Fibroblast of peridontal ligament (primary cell): ENCODE results near the gene WDR18.

Source experiments
- DNase-seq: peaks from one replicate; pipeline ENCODE4 v3.0.0-alpha.2; 2010; ENCODE audit errors: extremely low read depth

Gene WDR18

DNA sequence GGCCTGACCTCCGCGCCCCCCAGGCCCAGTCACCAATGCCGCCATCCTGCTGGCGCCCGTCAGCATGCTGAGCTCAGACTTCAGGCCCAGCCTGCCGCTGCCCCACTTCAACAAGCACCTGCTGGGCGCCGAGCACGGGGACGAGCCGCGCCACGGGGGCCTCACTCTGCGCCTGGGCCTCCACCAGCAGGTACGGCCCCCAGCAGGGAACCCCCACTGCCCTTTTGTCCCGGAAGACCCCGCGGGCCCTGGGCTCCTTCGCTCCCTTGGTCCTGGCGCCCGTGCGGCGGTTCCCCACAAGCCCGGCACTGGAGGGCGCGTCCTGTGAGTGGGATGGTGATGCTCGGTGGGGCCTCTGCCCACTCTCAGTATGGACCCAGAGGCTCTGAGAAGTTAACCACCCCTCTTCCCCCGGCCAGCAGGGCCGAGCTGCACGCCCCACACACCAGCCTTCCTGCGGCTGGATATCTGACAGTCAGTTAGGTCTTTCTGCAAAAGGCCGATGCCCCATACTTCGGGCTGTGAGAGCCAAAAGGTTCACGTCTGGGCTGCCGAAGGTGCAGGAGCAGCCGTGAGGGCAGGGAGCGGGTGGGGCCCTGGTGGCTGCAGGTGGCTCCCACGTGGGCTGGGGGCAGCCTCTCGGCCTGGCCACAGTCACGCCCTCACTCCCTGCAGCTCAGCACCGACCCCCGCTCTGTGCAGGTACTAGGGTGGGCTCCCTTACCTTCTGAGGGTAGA, 8.0 kb downstream of the WDR18 start:
- no peak for DNase-seq

DNA sequence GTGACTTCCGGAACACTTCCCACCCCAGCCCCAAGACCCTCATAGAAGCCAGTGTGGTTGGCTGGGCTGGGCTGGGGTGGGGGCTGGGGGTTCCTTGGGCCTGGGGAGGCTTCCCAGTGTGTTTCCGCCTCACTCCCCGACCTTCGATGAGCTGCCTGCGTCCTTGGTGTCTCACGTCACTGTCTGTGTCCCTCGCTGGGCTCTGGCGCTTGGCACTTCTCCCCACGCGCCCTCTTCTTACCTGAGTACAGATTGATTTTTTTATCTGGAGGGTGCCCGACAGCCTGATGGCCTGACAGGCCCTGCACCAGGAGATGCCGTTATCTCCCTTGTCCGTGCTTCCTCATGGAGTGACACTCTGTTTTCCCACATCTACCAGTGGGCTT, 8.5 kb downstream of the WDR18 start:
- DNase-seq = no peak

DNA sequence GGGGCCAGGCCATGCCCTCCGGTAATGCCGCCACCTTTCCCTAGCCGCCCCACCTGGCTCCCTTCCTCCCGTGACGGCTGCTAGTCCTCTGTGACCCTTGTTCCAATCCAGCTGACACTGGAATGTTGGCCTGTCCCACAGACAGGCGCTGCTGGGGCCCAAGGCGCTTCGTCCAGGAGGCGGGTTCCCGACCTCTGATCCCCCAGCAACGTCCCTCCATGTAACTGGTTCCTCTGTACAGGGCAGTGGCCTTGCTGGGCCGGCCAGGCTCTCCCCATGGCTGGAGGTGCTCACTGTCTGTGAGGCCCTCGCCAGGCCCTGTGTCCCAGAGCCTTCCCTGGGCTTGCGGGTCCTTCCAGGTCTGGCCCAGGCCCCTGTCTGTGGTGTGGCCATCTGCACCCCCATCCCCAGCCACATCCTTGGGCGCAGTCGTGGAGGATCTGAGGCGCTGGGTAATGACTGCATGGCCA, 9.3 kb downstream of the WDR18 start:
- DNase-seq = no peak

DNA sequence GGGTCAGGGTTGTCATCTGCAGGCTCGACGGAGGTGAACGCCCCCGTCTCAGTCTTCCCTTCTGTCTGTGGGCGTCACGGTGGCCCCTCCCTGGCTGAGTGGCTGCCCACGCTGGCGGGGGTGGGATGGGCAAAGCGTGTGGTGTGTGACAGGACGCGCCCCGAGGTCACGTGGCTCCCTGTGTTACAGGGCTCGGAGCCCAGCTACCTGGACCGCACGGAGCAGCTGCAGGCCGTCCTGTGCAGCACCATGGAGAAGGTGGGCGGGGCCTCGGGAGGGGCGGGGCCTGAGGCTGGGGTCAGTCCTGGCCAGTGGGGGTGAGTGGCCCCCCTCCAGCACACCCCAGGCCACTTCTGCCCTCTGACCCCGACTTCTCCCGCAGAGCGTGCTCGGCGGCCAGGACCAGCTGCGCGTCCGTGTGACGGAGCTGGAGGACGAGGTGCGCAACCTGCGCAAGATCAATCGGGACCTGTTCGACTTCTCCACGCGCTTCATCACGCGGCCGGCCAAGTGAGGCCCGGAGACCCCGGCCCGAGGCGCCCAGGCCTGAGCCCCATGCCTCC, 9.8 kb downstream of the WDR18 start:
- no peak for DNase-seq

DNA sequence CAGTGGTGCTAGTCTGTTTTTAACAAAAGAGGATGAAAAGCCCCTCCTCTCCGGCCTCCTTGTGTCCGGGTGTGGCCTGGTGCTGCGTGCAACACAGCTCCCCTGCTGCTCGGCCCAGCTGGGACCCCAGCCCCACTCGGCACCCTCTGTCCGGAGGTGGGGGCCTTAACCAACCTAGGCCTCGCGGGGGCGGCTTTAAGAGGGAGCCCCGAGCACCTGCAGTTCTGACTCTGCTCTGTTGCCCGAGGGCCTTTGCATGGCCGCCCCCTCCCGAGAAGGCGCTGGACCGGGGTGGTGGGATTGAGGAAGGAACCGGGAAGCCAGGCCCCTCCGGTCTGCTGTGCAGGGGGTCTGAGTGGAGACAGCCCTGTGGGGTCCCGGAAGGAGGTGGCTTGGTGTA, 10.4 kb downstream of the WDR18 start:
- no peak for DNase-seq

DNA sequence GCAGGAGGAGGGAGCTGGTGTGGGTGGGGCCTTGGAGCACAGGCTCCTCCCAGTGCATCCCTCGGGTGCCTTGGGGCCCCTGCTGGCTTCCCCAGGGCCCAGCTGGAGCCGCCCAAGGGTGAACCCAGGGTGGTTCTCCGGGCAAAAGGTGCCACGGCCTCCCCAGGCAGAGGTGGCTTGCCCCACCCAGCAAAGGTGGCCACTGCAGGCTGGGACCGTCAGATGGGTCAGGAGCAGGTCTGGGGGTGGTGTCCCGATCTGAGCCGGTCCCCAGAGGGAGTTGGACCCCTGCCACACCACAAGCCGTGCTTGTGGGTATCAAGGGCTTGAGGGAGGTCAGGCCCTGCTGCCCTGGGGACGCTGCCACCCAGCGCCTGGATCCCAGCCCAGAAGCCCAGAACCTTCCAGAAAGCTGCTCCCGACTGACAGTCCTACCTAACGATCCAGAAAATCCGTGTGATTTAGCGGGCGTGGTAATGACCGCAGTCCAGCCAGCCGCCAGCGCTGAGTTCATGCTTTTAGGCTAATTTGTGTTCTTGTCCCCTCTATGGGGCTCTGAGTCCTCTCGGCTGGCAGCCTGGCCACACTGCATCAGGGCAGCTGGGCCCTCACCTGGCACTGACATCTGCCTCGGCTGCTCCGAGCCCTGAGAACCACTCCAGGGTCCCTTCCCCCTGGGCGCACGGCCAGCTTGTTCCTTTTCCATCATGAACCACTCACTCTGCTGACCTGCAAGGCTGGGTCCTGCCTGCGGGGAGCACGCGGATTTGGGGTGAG, 11.1 kb downstream of the WDR18 start:
- DNase-seq = no peak

DNA sequence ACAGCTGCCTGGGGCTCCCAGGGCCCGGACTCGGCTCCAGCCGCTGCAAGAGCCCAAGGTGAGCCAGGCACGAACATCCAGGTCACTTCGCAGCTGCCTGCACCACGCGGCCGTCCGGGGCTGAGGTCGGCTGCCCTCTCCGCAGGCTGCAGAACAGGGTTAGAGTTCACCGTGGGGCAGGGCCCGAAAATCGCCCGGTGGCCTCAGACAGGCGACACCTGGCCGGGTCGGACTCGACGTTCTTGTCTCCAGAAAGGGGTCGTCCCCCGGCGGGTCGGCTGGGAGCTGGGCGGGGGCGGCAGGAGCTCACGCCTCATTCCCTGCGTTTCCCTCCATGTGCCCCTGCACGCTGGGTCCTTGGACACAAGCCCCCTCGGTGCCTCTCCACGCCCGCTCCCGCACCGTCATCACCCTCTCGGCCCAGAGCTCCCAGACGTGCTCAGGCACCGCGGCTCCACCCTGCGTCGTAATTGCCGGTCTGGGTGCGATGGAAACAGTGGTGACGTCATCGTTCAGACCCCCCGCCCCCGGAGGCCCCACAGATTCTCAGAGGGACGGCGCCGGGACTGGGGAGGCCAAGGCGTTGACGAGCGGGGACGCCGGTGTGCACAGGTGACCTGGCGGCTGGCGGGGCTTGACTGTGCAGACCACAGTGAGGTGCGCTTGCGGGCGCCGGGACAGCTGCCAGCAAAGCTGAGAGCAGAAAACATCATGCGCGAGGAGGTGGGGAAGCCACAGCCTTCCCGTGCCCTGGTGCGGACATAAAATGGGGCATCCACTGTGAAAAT, 12.1 kb downstream of the WDR18 start:
- no peak for DNase-seq

DNA sequence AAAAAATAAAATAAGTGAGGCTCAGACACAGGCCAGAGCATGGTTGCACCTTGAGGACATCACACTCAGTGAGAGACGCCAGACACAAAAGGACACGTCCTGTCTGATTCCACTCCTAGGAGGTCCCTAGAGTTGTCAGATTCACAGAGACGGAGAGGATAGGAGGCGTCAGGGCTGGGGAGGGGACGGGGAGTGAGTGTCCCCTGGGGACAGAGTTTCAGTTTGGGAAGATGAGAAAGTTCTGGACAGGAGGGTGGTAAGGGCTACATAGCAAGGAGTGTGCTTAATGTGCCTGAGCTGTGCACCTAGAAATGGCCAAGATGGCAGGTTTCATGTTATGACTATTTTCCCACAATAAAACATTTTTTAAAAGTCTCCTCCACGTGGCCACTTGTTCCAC, 13.9 kb downstream of the WDR18 start:
- no peak for DNase-seq

DNA sequence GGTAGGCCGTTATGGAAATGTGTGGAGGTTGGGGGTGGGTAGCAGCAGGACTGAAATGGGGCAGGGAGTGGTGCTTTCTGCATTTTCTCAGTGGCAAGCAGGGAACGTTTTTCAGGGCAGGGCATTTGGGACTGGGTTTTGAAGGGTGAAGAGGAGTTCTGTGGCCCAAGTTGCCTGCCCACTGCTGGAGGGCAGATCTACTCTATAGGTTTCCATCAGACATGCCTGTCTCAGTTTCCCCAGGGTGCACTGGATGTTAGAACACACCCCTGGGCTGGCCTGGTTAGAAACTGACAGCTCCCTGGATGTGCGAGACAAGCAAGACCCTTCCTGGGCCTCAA, 15.2 kb downstream of the WDR18 start:
- no peak for DNase-seq

DNA sequence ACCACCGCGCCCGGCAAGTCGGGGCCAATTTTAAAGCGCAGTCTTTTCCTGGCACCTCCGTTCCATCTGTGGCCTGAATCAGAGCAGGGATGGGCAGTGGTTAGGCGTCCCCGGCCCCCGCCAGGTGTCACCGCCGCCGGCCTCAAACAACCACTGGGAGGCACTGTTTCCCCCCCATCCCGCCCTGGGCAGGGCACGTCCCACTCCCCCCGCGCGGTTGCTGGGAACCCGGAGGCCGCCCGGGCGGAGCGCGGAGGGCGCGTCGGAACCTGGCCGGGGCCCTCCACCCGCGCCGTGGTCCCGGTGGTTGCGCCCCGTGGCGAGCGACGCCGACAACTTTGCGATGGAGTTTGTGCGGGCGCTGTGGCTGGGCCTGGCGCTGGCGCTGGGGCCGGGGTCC, 15.9 kb downstream of the WDR18 start, which contains the start of gene GRIN3B:
GRIN3B (plus strand) TSS at position 325 of the 400 bp plus-strand sequence; CDS start at position 344, 19 bp downstream.
- DNase-seq = peak; percentile 27

DNA sequence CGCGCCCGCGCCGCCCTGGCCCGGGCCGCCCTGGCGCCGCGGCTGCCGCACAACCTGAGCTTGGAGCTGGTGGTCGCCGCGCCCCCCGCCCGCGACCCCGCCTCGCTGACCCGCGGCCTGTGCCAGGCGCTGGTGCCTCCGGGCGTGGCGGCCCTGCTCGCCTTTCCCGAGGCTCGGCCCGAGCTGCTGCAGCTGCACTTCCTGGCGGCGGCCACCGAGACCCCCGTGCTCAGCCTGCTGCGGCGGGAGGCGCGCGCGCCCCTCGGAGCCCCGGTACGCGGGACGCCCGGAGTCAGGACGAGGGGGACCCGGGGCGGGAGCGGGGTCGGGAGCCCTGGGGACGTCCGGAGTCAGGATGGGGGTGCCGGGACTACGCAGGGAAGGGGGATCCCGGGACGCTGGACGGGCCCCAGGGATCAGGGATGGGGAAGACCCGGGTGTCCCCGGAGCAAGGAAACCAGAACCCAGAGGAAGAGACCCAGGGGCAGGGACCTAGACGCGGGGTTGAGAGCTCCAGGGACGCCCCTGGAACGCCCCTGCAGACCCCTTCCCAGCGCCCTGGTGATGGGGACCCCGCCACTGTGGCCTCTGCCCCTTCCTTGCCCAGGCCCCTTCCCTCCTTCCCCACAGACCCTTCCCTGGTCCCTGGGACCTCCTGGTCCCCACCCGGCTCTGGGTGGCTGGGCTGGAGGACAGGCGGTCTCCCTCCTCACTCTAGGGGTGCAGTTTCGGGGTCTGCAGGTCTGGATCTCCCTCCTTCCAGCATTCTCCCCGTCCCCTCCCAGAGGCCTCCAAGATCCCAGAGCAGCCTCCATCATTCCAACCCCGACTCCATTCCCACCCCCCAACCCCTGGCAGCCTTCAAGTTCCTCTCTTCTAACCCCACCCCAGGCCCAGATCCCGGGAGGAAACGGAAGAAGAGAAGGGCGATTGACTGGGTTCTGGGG, 16.7 kb downstream of the WDR18 start:
- no peak for DNase-seq

DNA sequence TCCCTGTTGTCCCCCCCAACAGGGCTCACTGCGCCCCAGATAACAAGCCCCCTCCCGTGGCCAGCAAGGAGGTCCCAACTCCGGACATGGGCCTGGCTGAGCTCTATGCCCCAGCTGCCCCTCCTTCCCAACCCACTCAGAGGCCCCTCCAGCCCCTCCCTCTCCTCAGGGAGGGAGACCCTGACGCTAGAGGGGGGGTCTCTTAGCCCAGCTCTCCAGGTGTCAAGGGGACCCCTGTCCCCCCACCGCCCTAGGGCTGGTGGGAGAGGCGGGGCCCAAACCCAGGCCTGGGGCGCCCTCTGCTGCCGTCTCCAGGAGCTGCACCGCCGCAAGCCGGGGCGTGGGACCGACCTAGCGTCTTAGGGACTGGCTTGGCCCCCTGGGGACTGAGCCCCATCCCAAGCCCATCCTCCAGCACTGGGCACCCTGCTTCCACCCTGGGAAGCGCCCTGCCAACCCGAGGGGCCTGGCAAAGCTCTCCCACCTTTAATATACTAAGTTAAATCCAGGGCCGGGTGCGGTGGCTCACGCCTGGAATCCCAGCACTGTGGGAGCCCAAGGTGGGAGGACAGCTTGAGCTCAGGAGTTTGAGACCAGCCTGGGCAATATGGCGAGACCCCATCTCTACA, 17.5 kb downstream of the WDR18 start:
- DNase-seq = no peak

DNA sequence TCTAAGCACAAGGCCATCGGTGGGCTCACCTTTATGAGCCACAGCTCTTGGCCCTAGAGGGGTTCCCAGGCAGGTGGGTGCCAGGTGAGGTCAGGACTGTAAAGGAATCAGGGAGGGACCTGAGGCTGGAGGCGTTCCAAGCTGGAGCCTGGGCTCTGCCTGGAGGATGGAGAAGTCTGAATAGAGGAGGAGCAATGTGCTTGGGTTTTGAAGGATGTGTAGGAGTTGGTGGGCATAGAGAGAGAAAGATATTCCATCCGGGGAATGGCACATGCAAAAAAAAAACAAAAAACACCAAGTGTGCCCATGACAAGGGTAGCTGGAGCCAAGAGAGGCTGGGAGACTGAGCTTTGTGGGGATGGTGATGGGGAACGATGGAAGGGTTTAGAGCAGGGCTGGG, 18.5 kb downstream of the WDR18 start:
- no peak for DNase-seq

DNA sequence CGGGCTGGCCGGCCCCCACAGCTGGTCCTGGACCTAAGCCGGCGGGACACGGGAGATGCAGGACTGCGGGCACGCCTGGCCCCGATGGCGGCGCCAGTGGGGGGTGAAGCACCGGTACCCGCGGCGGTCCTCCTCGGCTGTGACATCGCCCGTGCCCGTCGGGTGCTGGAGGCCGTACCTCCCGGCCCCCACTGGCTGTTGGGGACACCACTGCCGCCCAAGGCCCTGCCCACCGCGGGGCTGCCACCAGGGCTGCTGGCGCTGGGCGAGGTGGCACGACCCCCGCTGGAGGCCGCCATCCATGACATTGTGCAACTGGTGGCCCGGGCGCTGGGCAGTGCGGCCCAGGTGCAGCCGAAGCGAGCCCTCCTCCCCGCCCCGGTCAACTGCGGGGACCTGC, 19.1 kb downstream of the WDR18 start:
- no peak for DNase-seq

DNA sequence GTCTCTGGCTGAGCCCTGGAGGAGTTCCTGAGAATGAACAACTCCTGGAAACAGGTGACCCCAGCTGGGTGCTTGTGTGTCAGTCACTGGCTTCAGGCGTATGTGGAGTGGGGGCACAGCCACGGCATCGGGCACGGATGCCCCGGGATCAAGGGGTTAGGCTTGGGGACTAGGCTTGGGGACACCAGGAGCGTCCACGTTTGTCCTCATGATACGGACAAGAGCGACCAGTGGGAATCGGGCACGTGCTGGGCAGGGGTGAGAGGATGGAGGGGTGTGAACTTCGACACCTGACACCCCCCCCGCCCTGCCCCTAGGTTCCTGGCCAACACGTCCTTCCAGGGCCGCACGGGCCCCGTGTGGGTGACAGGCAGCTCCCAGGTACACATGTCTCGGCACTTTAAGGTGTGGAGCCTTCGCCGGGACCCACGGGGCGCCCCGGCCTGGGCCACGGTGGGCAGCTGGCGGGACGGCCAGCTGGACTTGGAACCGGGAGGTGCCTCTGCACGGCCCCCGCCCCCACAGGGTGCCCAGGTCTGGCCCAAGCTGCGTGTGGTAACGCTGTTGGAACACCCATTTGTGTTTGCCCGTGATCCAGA, 20.2 kb downstream of the WDR18 start:
- DNase-seq = no peak

DNA sequence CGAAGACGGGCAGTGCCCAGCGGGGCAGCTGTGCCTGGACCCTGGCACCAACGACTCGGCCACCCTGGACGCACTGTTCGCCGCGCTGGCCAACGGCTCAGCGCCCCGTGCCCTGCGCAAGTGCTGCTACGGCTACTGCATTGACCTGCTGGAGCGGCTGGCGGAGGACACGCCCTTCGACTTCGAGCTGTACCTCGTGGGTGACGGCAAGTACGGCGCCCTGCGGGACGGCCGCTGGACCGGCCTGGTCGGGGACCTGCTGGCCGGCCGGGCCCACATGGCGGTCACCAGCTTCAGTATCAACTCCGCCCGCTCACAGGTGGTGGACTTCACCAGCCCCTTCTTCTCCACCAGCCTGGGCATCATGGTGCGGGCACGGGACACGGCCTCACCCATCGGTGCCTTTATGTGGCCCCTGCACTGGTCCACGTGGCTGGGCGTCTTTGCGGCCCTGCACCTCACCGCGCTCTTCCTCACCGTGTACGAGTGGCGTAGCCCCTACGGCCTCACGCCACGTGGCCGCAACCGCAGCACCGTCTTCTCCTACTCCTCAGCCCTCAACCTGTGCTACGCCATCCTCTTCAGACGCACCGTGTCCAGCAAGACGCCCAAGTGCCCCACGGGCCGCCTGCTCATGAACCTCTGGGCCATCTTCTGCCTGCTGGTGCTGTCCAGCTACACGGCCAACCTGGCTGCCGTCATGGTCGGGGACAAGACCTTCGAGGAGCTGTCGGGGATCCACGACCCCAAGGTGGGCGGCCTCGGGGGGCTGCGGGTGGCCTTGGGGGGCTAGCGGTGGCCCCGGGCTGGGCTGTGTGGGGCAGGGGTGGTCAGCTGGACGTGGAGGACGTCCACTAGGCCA, 20.9 kb downstream of the WDR18 start:
- no peak for DNase-seq

DNA sequence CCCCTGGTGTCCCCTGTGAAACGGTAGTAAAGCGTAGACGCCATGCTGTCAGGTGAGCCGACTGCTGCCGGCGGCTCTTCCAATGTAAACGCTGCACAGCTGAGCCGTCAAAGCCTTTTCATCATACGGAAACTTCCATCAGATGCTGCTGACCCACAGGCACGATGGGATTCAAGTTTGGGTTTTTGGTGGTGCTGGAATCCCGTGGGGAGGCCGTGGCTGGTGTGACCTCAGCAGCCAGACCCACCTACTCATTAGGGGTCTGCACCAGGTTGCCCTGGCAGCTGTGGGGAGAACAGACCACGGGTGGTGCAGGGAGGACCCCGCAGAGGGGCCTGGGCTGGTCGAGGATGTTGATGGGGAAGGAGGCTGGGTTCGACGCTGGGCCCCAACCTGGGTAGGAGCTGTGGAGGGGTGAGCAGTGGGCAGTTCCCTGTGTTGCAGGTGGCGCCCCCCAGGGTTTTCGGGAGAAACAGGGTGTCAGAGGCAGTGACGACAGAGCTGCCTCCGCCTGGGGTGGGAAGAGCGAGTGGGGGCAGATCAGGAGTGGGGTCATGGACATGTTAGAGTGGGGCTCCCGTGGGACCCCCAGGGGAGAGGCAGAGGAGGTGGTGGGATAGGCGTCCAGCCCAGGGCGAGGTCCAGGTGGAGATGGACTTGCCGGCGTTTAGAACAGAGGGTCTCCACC, 22.7 kb downstream of the WDR18 start:
- no peak for DNase-seq

DNA sequence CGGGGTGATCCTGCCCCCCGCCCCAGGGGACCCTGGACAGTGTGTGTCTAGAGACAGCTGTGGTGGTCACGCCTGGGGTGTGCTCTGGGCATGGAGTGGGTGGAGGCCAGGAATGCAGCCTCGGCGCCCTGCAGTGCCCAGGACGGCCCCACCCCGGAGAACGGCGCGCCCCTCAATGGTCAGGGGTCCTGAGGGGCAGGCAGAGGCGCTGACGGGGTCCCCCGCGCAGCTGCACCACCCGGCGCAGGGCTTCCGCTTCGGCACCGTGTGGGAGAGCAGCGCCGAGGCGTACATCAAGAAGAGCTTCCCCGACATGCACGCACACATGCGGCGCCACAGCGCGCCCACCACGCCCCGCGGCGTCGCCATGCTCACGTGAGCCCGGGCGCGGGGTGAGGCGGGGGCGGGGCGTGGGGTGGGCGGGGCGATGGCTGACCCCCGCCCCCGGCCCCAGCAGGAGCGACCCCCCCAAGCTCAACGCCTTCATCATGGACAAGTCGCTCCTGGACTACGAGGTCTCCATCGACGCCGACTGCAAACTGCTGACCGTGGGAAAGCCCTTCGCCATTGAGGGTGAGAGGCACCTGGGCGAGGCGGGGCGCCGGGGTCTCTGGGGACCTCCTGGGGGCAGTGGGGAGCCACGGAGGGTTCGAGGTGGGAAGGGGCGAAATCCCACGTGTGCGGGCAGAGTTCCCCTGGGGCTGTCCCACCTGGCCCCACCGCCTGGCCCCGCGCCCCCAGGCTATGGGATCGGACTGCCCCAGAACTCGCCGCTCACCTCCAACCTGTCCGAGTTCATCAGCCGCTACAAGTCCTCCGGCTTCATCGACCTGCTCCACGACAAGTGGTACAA, 23.5 kb downstream of the WDR18 start:
- no peak for DNase-seq
